Measurements from ENCODE around the gene LAMC2.

The LAMC2 gene

GRCh38 chr1:183241471-183241870 lies 55.4 kb downstream of the LAMC2 start:
- no peak for ATAC-seq (ENCODE audit: insufficient read depth, low read depth)
- DNase-seq: no peak
- Histone ChIP-seq H2AFZ (ENCODE audit: low read depth, low read length) (no peak overlapping the region), H3K4me3 (ENCODE audit: low read depth in 1 of 2, low read length in 2 of 2) (no peak overlapping the region), H3K9me3 (ENCODE audit: insufficient read depth, low read length, severe bottlenecking) (no peaks in the 10 kb centered on the region), H3K79me2 (ENCODE audit: insufficient read depth, low read length) (no peaks in the 10 kb centered on the region), H4K20me1 (ENCODE audit: insufficient read depth, low read length) (no peaks in the 10 kb centered on the region), H3K9ac (ENCODE audit: low read depth, low read length) (no peak overlapping the region), H3K4me1 (ENCODE audit: insufficient read depth, low read length) (no peaks in the 10 kb centered on the region), H3K36me3 (ENCODE audit: insufficient read depth, low read length) (no peaks in the 10 kb centered on the region), H3K27me3 (ENCODE audit: insufficient read depth, low read length, poor library complexity) (no peaks in the 10 kb centered on the region), H3K4me2 (ENCODE audit: insufficient read depth, low read length) (no peak overlapping the region), H3K27ac (ENCODE audit: low read length) (no peak overlapping the region)
- TF ChIP-seq CTCF (IDR thresholded peaks at IDR 0.05; ENCODE audit: borderline replicate concordance, extremely low read depth, low read length, poor library complexity, severe bottlenecking) (no peak), EZH2 (IDR thresholded peaks at IDR 0.05; ENCODE audit: borderline replicate concordance, low read depth, low read length, severe bottlenecking) (no peak)

GRCh38 chr1:183242556-183242955 lies 56.5 kb downstream of the LAMC2 start:
- H3K4me1 ChIP-seq (ENCODE audit: insufficient read depth, low read length): no peaks in the 10 kb centered on the region
- no peaks in the 10 kb centered on the region for H3K27me3 ChIP-seq (ENCODE audit: insufficient read depth, low read length, poor library complexity)
- H2AFZ ChIP-seq (ENCODE audit: low read depth, low read length): no peak overlapping the region
- TF ChIP-seq EZH2 (IDR thresholded peaks at IDR 0.05; ENCODE audit: borderline replicate concordance, low read depth, low read length, severe bottlenecking): no peak
- TF ChIP-seq CTCF (IDR thresholded peaks at IDR 0.05; ENCODE audit: borderline replicate concordance, extremely low read depth, low read length, poor library complexity, severe bottlenecking): no peak
- ATAC-seq (ENCODE audit: insufficient read depth, low read depth): no peak
- H3K4me3 ChIP-seq (ENCODE audit: low read depth in 1 of 2, low read length in 2 of 2): no peak overlapping the region
- no peak for DNase-seq
- H3K4me2 ChIP-seq (ENCODE audit: insufficient read depth, low read length): no peak overlapping the region
- no peak overlapping the region for H3K27ac ChIP-seq (ENCODE audit: low read length)
- no peaks in the 10 kb centered on the region for H4K20me1 ChIP-seq (ENCODE audit: insufficient read depth, low read length)
- no peaks in the 10 kb centered on the region for H3K36me3 ChIP-seq (ENCODE audit: insufficient read depth, low read length)
- no peak overlapping the region for H3K9ac ChIP-seq (ENCODE audit: low read depth, low read length)
- H3K79me2 ChIP-seq (ENCODE audit: insufficient read depth, low read length): no peaks in the 10 kb centered on the region
- H3K9me3 ChIP-seq (ENCODE audit: insufficient read depth, low read length, severe bottlenecking): no peaks in the 10 kb centered on the region

GRCh38 chr1:183243161-183244050 lies 57.3 kb downstream of the LAMC2 start:
- Histone ChIP-seq H3K4me1 (ENCODE audit: insufficient read depth, low read length) (no peaks in the 10 kb centered on the region), H4K20me1 (ENCODE audit: insufficient read depth, low read length) (no peaks in the 10 kb centered on the region), H3K9ac (ENCODE audit: low read depth, low read length) (no peak overlapping the region), H2AFZ (ENCODE audit: low read depth, low read length) (no peak overlapping the region), H3K27me3 (ENCODE audit: insufficient read depth, low read length, poor library complexity) (peaks cover 3% of the 10 kb centered on the region), H3K79me2 (ENCODE audit: insufficient read depth, low read length) (no peaks in the 10 kb centered on the region), H3K27ac (ENCODE audit: low read length) (no peak overlapping the region), H3K4me2 (ENCODE audit: insufficient read depth, low read length) (no peak overlapping the region), H3K4me3 (ENCODE audit: low read depth in 1 of 2, low read length in 2 of 2) (no peak overlapping the region), H3K36me3 (ENCODE audit: insufficient read depth, low read length) (no peaks in the 10 kb centered on the region), H3K9me3 (ENCODE audit: insufficient read depth, low read length, severe bottlenecking) (no peaks in the 10 kb centered on the region)
- TF ChIP-seq EZH2 (IDR thresholded peaks at IDR 0.05; ENCODE audit: borderline replicate concordance, low read depth, low read length, severe bottlenecking): no peak
- ATAC-seq (ENCODE audit: insufficient read depth, low read depth) (no peak), DNase-seq (no peak)

GRCh38 chr1:183244466-183244865 lies 58.4 kb downstream of the LAMC2 start:
- ATAC-seq (ENCODE audit: insufficient read depth, low read depth): no peak
- no peak overlapping the region for H3K4me3 ChIP-seq (ENCODE audit: low read depth in 1 of 2, low read length in 2 of 2)
- DNase-seq: no peak
- no peaks in the 10 kb centered on the region for H3K36me3 ChIP-seq (ENCODE audit: insufficient read depth, low read length)
- no peaks in the 10 kb centered on the region for H3K4me1 ChIP-seq (ENCODE audit: insufficient read depth, low read length)
- no peak overlapping the region for H2AFZ ChIP-seq (ENCODE audit: low read depth, low read length)
- no peak overlapping the region for H3K27ac ChIP-seq (ENCODE audit: low read length)
- H4K20me1 ChIP-seq (ENCODE audit: insufficient read depth, low read length): no peaks in the 10 kb centered on the region
- peaks cover 10% of the 10 kb centered on the region for H3K27me3 ChIP-seq (ENCODE audit: insufficient read depth, low read length, poor library complexity)
- TF ChIP-seq EZH2 (IDR thresholded peaks at IDR 0.05; ENCODE audit: borderline replicate concordance, low read depth, low read length, severe bottlenecking): no peak
- no peak for TF ChIP-seq CTCF (IDR thresholded peaks at IDR 0.05; ENCODE audit: borderline replicate concordance, extremely low read depth, low read length, poor library complexity, severe bottlenecking)
- no peak overlapping the region for H3K4me2 ChIP-seq (ENCODE audit: insufficient read depth, low read length)
- H3K9ac ChIP-seq (ENCODE audit: low read depth, low read length): no peak overlapping the region
- H3K79me2 ChIP-seq (ENCODE audit: insufficient read depth, low read length): no peaks in the 10 kb centered on the region
- no peaks in the 10 kb centered on the region for H3K9me3 ChIP-seq (ENCODE audit: insufficient read depth, low read length, severe bottlenecking)
